ENCODE measurements around the gene NACA2.
"Not testable (repeated sequence)": the region's sequence is repeated elsewhere in the genome, so short reads cannot be mapped to it uniquely, and the experiment has no call there.

The NACA2 gene

GRCh38 chr17:61571624-61572023 is 19.4 kb downstream of the NACA2 start:
- Histone ChIP-seq H3K9me3 (ENCODE audit: insufficient read depth, low read depth, low read length) (no peaks in the 10 kb centered on the region), H3K9ac (ENCODE audit: low read depth, low read length, poor library complexity, severe bottlenecking) (no peak overlapping the region), H3F3A (ENCODE audit: low read depth) (no peaks in the 10 kb centered on the region), H3K4me2 (ENCODE audit: low read depth, low read length, poor library complexity, severe bottlenecking) (no peak overlapping the region), H3K4me1 (ENCODE audit: insufficient read depth, low read length, poor library complexity, severe bottlenecking) (no peaks in the 10 kb centered on the region), H2AFZ (ENCODE audit: low read length) (no peak overlapping the region), H4K20me1 (ENCODE audit: insufficient read depth, low read length, poor library complexity, severe bottlenecking) (no peaks in the 10 kb centered on the region), H3K27me3 (ENCODE audit: insufficient read depth, low read length, poor library complexity, severe bottlenecking) (no peaks in the 10 kb centered on the region), H3K4me3 (ENCODE audit: low read length, poor library complexity, severe bottlenecking) (no peak overlapping the region), H3K79me2 (ENCODE audit: insufficient read depth, low read length) (no peaks in the 10 kb centered on the region), H3K36me3 (ENCODE audit: insufficient read depth, low read length) (no peaks in the 10 kb centered on the region), H3K9me2 (replicated peaks; ENCODE audit: low read depth, low read length) (no peaks in the 10 kb centered on the region)
- TF ChIP-seq, protein P1, sequence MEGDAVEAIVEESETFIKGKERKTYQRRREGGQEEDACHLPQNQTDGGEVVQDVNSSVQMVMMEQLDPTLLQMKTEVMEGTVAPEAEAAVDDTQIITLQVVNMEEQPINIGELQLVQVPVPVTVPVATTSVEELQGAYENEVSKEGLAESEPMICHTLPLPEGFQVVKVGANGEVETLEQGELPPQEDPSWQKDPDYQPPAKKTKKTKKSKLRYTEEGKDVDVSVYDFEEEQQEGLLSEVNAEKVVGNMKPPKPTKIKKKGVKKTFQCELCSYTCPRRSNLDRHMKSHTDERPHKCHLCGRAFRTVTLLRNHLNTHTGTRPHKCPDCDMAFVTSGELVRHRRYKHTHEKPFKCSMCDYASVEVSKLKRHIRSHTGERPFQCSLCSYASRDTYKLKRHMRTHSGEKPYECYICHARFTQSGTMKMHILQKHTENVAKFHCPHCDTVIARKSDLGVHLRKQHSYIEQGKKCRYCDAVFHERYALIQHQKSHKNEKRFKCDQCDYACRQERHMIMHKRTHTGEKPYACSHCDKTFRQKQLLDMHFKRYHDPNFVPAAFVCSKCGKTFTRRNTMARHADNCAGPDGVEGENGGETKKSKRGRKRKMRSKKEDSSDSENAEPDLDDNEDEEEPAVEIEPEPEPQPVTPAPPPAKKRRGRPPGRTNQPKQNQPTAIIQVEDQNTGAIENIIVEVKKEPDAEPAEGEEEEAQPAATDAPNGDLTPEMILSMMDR (conservative IDR thresholded peaks at IDR 0.05; ENCODE audit: low read length) = no peak
- TF ChIP-seq EZH2phosphoT487 (IDR thresholded peaks at IDR 0.05; ENCODE audit: borderline replicate concordance) = no peak

GRCh38 chr17:61570118-61570517 is 20.9 kb downstream of the NACA2 start:
- Histone ChIP-seq H3K9me3 (ENCODE audit: insufficient read depth, low read depth, low read length) (no peaks in the 10 kb centered on the region), H3K27me3 (ENCODE audit: insufficient read depth, low read length, poor library complexity, severe bottlenecking) (no peaks in the 10 kb centered on the region), H3K79me2 (ENCODE audit: insufficient read depth, low read length) (no peaks in the 10 kb centered on the region), H2AFZ (ENCODE audit: low read length) (no peak overlapping the region), H4K20me1 (ENCODE audit: insufficient read depth, low read length, poor library complexity, severe bottlenecking) (no peaks in the 10 kb centered on the region), H3K4me3 (ENCODE audit: low read length, poor library complexity, severe bottlenecking) (no peak overlapping the region), H3K36me3 (ENCODE audit: insufficient read depth, low read length) (no peaks in the 10 kb centered on the region), H3K9me2 (replicated peaks; ENCODE audit: low read depth, low read length) (no peaks in the 10 kb centered on the region), H3K4me2 (ENCODE audit: low read depth, low read length, poor library complexity, severe bottlenecking) (no peak overlapping the region), H3K9ac (ENCODE audit: low read depth, low read length, poor library complexity, severe bottlenecking) (no peak overlapping the region), H3K4me1 (ENCODE audit: insufficient read depth, low read length, poor library complexity, severe bottlenecking) (peaks cover 4% of the 10 kb centered on the region), H3F3A (ENCODE audit: low read depth) (no peaks in the 10 kb centered on the region)
- TF ChIP-seq, protein P1 (conservative IDR thresholded peaks at IDR 0.05; ENCODE audit: low read length) = no peak
- TF ChIP-seq EZH2phosphoT487 (IDR thresholded peaks at IDR 0.05; ENCODE audit: borderline replicate concordance) = no peak

- not testable (repeated sequence) for H3K4me2 ChIP-seq (ENCODE audit: low read depth, low read length, poor library complexity, severe bottlenecking); H3K9me3 ChIP-seq (ENCODE audit: insufficient read depth, low read depth, low read length); H4K20me1 ChIP-seq (ENCODE audit: insufficient read depth, low read length, poor library complexity, severe bottlenecking); H3F3A ChIP-seq (ENCODE audit: low read depth); H3K79me2 ChIP-seq (ENCODE audit: insufficient read depth, low read length); H3K9me2 ChIP-seq (replicated peaks; ENCODE audit: low read depth, low read length); H3K9ac ChIP-seq (ENCODE audit: low read depth, low read length, poor library complexity, severe bottlenecking); H3K4me3 ChIP-seq (ENCODE audit: low read length, poor library complexity, severe bottlenecking); H3K4me1 ChIP-seq (ENCODE audit: insufficient read depth, low read length, poor library complexity, severe bottlenecking); H2AFZ ChIP-seq (ENCODE audit: low read length); H3K36me3 ChIP-seq (ENCODE audit: insufficient read depth, low read length); H3K27me3 ChIP-seq (ENCODE audit: insufficient read depth, low read length, poor library complexity, severe bottlenecking)
Observed at GRCh38 chr17:61569525-61569924, 21.5 kb downstream of the NACA2 start.

DNA sequence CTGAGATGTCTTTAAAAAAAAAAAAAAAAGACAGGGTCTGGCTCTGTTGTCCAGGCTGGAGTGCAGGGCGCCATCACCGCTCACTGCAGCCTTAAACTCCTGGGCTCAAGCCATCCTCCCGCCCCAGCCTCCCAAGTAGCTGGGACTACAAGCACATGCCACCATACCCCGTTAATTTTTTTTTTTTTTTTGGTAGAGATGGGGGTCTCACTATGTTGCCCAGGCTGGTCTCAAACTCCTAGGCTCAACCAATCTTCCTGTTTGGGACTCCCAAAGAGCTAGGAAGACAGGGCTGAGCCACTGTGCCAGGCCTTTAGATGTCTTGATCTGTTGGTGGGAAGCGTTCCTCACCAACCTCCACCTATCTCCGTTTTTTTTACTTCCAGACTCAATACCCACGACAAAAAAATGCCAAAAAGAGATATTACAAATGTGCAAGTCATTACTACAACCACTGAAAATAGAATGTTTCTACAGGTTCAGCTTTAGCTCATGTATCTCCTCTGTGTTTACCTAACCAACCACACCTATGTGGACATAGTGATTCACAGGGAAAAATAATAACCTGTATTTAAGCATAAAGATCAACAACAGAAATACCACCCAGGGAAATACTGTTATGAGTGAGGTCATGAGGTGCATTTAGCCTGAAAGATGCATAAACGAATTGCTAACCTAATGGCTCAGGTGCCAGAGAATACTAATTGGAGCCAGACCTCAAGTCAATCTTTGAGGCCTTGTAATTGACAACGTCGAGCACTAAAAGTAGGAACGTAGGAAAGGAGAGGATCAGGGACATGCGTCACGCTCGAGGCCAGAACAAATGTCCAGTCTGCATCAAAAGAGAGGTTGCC is 22.6 kb downstream of the NACA2 start:
- Histone ChIP-seq H3K4me1 (ENCODE audit: insufficient read depth, low read length, poor library complexity, severe bottlenecking) (peaks cover 12% of the 10 kb centered on the region), H3K79me2 (ENCODE audit: insufficient read depth, low read length) (no peaks in the 10 kb centered on the region), H3K4me2 (ENCODE audit: low read depth, low read length, poor library complexity, severe bottlenecking) (no peak overlapping the region), H3F3A (ENCODE audit: low read depth) (no peaks in the 10 kb centered on the region), H2AFZ (ENCODE audit: low read length) (no peak overlapping the region), H4K20me1 (ENCODE audit: insufficient read depth, low read length, poor library complexity, severe bottlenecking) (no peaks in the 10 kb centered on the region), H3K27me3 (ENCODE audit: insufficient read depth, low read length, poor library complexity, severe bottlenecking) (no peaks in the 10 kb centered on the region), H3K9ac (ENCODE audit: low read depth, low read length, poor library complexity, severe bottlenecking) (no peak overlapping the region), H3K9me3 (ENCODE audit: insufficient read depth, low read depth, low read length) (no peaks in the 10 kb centered on the region), H3K36me3 (ENCODE audit: insufficient read depth, low read length) (no peaks in the 10 kb centered on the region), H3K9me2 (replicated peaks; ENCODE audit: low read depth, low read length) (no peaks in the 10 kb centered on the region), H3K4me3 (ENCODE audit: low read length, poor library complexity, severe bottlenecking) (no peak overlapping the region)
- no peak for TF ChIP-seq EZH2phosphoT487 (IDR thresholded peaks at IDR 0.05; ENCODE audit: borderline replicate concordance)
- TF ChIP-seq, protein P1 (conservative IDR thresholded peaks at IDR 0.05; ENCODE audit: low read length) = no peak

Data from Loucy (cell line).